Testis (tissue), 5 donors: ENCODE results near the gene RNF167. TPM values are rescaled to one million over a fixed set of nuclear protein-coding genes. Genes with fewer than 3 reads are reported as not detected.

Experiments
- DNase-seq: peaks from one replicate; pipeline ENCODE4 v3.0.0-alpha.2; 2019
- H3K27ac ChIP-seq, 2 donors: fragments of 200-600 bp; sonication (generic); one replicate each; pipeline ENCODE4 v1.5.1; 2019
- H3K27me3 ChIP-seq: fragments of 200-600 bp; sonication (generic); one replicate; pipeline ENCODE4 v1.5.1; 2019
- H3K36me3 ChIP-seq: fragments of 200-600 bp; sonication (generic); one replicate; pipeline ENCODE4 v1.5.1; 2017; ENCODE audit warnings: low read depth; ENCODE audit errors: missing control alignments
- H3K4me1 ChIP-seq: fragments of 200-600 bp; sonication (generic); one replicate; pipeline ENCODE4 v1.5.1; 2019
- H3K4me3 ChIP-seq, 2 donors: fragments of 200-600 bp; sonication (generic); one replicate each; pipeline ENCODE4 v1.5.1; 2017 to 2019
- H3K9me3 ChIP-seq: fragments of 200-600 bp; sonication (generic); one replicate; pipeline ENCODE4 v1.5.1; 2017
- CTCF ChIP-seq, 3 experiments: fragments of 450-650 bp in 2 of 3; fragments of 200-600 bp in 1 of 3; sonication (generic) in 1 of 3; IDR thresholded peaks; one replicate each; pipeline ENCODE4 v1.5.1; 2016 to 2019; ENCODE audit warnings: antibody characterized with exemption in 3 of 3, mild to moderate bottlenecking in 2 of 3, moderate library complexity in 1 of 3
- POLR2A ChIP-seq: fragments of 450-650 bp; IDR thresholded peaks from one replicate; pipeline ENCODE4 v1.6.1; 2017; ENCODE audit warnings: antibody characterized with exemption, mild to moderate bottlenecking, moderate library complexity
- WGBS, 2 donors: methylation state at CpG; one replicate each; pipeline ENCODE4 v1.1.5; 2018; 5-methylcytosine and 5-hydroxymethylcytosine counted together
- intact Hi-C: fragments of 100-400 bp; cut with DNase I; formaldehyde crosslinking; loops from one replicate; pipeline ENCODE4 v1.15.1; 2023; ENCODE audit warnings: low total_unique reads
- long read RNA-seq, 2 donors: transcript quantifications; one replicate each; lab custom pipeline, GENCODE V29; 2026
- polyA plus RNA-seq: library from polyadenylated mRNA; stranded (reverse); fragments of 350-450 nt; fragmentation: Illumina TruSeq; extraction: RNeasy Lipid Tissue Mini Kit (QIAGEN cat#74804); gene quantifications from one replicate; pipeline ENCODE4 v1.2.3, GENCODE V29; 2014; ENCODE audit warnings: low read depth, low replicate concordance; ENCODE audit not compliant: insufficient read depth
- total RNA-seq, 2 donors: library from RNA; depleted of rRNA; stranded (reverse); fragments of >200 nt; gene quantifications; one replicate each; pipeline ENCODE4 v1.2.3, GENCODE V29; 2016

The RNF167 gene
- 100 to 1,000 TPM; 110 to 111 TPM for total RNA-seq
- polyA plus RNA-seq, result 211 TPM
- long read RNA-seq, donor 1, transcript RNF167-211 (9 exons, 1,757 nt), result major isoform, 20 of 40 reads
- long read RNA-seq, donor 1, partial matches to known transcripts, result 11 of 40 reads
- long read RNA-seq, donor 1, other reads (novel, unspliced or antisense), result 0 of 40 reads
- long read RNA-seq, donor 2, transcript RNF167-211 (9 exons, 1,757 nt), result major isoform, 11 of 54 reads
- long read RNA-seq, donor 2, partial matches to known transcripts, result 34 of 54 reads
- long read RNA-seq, donor 2, other reads (novel, unspliced or antisense), result 0 of 54 reads

DNA sequence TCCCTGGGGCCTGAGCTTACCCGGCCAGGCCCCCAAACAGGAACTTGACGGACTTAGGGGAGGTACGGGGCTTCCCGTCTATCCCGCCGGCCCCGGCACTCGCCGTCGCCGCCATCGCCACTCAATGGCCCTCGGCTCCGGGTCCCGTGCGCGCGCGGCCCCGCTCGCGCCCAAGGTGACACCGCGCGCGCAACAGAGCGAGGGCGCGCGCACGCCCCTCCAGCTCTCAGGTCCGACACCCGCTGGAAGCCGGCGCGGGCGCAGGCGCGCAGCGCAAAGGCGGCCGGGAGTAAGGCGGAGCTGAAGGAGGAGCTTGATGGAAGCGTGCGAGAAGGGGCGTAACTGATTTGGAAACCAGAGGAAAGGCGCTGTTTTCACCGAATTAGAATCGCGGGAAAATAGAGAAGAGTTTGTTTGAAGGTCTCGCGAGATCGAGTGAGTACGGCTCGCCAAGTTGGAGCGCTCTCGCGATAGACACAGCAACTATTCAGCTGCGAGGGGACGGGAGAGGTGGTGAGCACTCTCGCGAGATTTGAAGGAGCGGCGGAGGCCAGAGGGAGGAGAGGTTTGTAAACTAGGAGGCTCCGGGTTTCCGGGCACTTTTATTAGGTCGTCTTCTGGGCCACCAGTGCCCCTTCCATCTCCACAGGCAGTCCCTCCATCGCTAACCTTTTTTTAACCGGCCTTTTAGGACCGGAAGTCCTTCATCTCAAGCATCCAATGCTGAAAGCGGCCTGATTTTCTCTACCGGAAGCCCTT is at the start of gene RNF167, which contains the start of gene SLC25A11:
RNF167 (plus strand) TSS at position 473 of the 759 bp plus-strand sequence. CDS start 642 bp downstream, outside the sequence.
SLC25A11 (minus strand) TSS at position 251 of the 759 bp plus-strand sequence; CDS start at position 115, 136 bp downstream.
- intact Hi-C loops, result no loop called here
- 0% methylated on average over 59 to 71 of the region's 72 CpGs for WGBS, 2 donors
- H3K36me3 ChIP-seq, result no peaks in the 10 kb centered on the region
- H3K4me1 ChIP-seq, result peaks cover 14% of the 10 kb centered on the region
- no peaks in the 10 kb centered on the region for H3K9me3 ChIP-seq
- peak; percentile 97 for DNase-seq
- H3K27ac ChIP-seq, result peak within 1 kb of the TSS; percentile 83 to 97
- TF ChIP-seq POLR2A, result no peak
- no peak for TF ChIP-seq CTCF (IDR thresholded peaks at IDR 0.05)
- peak within 1 kb of the TSS; percentile 69 for H3K4me3 ChIP-seq
- H3K27me3 ChIP-seq, result no peaks in the 10 kb centered on the region

GRCh38 chr17:4891411-4892410 is 48.4 kb upstream of the RNF167 start:
- H3K4me3 ChIP-seq, result no peak overlapping the region
- H3K36me3 ChIP-seq, result no peaks in the 10 kb centered on the region
- no peaks in the 10 kb centered on the region for H3K9me3 ChIP-seq
- no peak overlapping the region for H3K27ac ChIP-seq
- H3K27me3 ChIP-seq, result no peaks in the 10 kb centered on the region
- 92 to 94% methylated on average over 34 to 42 of the region's 42 CpGs for WGBS, 2 donors
- intact Hi-C loops, result loop anchor here (10.0 kb wide), 1 partner anchor 187 kb away; the partner anchor contains the start of gene PELP1
- DNase-seq, result no peak
- no peak for TF ChIP-seq POLR2A
- TF ChIP-seq CTCF (IDR thresholded peaks at IDR 0.05), result no peak
- no peaks in the 10 kb centered on the region for H3K4me1 ChIP-seq

DNA sequence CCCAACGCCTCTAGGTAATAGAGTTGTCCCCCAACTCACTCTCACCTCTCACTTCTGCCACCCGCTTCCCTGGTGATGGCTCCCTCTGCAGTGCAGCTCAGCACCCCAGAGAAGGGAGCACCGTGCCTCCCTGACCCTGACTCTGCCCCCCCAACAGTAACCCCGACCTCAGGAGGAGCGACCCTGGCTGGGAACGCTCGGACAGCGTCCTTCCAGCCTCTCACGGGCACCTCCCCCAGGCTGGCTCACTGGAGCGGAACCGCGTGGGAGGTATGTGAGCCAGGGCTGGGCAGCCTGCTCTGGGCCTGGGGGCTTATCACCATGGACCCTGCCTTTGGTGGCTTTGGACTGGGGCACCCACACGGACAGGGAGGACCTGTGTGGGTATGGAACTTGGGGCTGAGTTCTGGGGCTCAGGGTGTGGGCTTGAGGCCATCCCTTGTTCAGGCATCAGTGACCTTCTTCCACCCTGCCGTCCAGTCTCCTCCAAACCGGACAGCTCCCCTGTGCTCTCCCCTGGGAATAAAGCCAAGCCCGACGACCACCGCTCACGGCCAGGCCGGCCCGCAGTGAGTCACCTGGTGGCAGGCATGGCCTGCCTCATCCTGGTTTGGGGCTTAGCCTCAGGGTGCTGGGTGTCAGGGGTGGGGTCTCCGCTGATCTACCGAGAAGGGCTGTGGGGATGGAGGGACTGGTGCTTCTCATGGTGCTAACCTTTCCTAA is 47.4 kb upstream of the RNF167 start:
- Histone ChIP-seq H3K4me3 (no peak overlapping the region), H3K27ac (no peak overlapping the region), H3K4me1 (no peaks in the 10 kb centered on the region), H3K27me3 (no peaks in the 10 kb centered on the region), H3K36me3 (no peaks in the 10 kb centered on the region), H3K9me3 (no peaks in the 10 kb centered on the region)
- no peak for DNase-seq
- 68 to 74% methylated on average over 12 to 23 of the region's 23 CpGs for WGBS, 2 donors
- intact Hi-C loops, result loop anchor here (10.0 kb wide), 1 partner anchor 188 kb away; the partner anchor contains the start of gene PELP1
- TF ChIP-seq POLR2A, result no peak
- no peak for TF ChIP-seq CTCF (IDR thresholded peaks at IDR 0.05)

DNA sequence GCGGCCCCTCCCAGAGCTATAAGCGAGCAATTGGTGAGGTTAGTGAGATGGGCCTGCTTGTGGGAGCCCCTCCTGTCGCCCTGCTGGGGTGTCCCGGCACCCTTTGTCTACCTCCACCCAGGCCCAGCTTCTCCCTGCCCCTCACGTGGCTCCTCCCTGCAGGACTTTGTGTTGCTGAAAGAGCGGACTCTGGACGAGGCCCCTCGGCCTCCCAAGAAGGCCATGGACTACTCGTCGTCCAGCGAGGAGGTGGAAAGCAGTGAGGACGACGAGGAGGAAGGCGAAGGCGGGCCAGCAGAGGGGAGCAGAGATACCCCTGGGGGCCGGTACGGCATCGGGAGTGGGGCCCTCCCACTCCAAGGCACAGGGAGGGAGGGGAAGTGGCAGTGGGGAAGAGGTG is 46.8 kb upstream of the RNF167 start:
- TF ChIP-seq POLR2A (no peak), CTCF (IDR thresholded peaks at IDR 0.05) (no peak)
- DNase-seq, result no peak
- WGBS, 2 donors, result 89 to 93% methylated on average over 18 of the region's 18 CpGs
- Histone ChIP-seq H3K9me3 (no peaks in the 10 kb centered on the region), H3K4me3 (no peak overlapping the region), H3K36me3 (no peaks in the 10 kb centered on the region), H3K4me1 (no peaks in the 10 kb centered on the region), H3K27ac (no peak overlapping the region), H3K27me3 (no peaks in the 10 kb centered on the region)
- intact Hi-C loops, result loop anchor here (10.0 kb wide), 1 partner anchor 188 kb away; the partner anchor contains the start of gene PELP1
